H1 (cell line): ENCODE data around the gene COTL1. TPM values are rescaled to one million over a fixed set of nuclear protein-coding genes. Genes with fewer than 3 reads are reported as not detected.

Source experiments
- CTBP2 ChIP-seq: IDR thresholded peaks from 2 replicates; pipeline ENCODE4 v1.7.0; 2011; ENCODE audit warnings: borderline replicate concordance, mild to moderate bottlenecking, moderate library complexity, mixed read lengths, low read length; ENCODE audit not compliant: insufficient read depth, insufficient read length
- TAF1 ChIP-seq: IDR thresholded peaks from 2 replicates; pipeline ENCODE4 v1.6.1; 2011; ENCODE audit warnings: mild to moderate bottlenecking, low read depth, low read length
- USF2 ChIP-seq: IDR thresholded peaks from 2 replicates; pipeline ENCODE4 v1.6.1; 2011; ENCODE audit warnings: low read length, improper control_type of control experiment
- polyA plus RNA-seq, 7 experiments: library from polyadenylated mRNA; depleted of rRNA in 3 of 7; stranded (reverse) in 5 of 7; unstranded in 2 of 7; fragments of >200 nt in 5 of 7; fragments of 200-250 nt in 2 of 7; gene quantifications; 1 replicate in 5 of 7; 2 replicates in 1 of 7; 4 replicates in 1 of 7; pipeline versions ENCODE4 v1.2.1 to v1.2.3, GENCODE V29; 2011 to 2013; ENCODE audit warnings: missing spikeins in 2 of 7, mixed read lengths in 2 of 7
- total RNA-seq: library from RNA; stranded (reverse); fragmentation: NEBNext Ultra II Directional; extraction: Animal tissue kit (Norgen Biotek cat#: 25700); gene quantifications from 2 replicates; pipeline ENCODE4 v1.2.1, GENCODE V29; 2021

The COTL1 gene
- total and polyA plus RNA-seq, 2 of the 8 experiments (the other 6 are each of a cell fraction or from before 2014, with no cell fraction given): 59.2 to 183 TPM

DNA sequence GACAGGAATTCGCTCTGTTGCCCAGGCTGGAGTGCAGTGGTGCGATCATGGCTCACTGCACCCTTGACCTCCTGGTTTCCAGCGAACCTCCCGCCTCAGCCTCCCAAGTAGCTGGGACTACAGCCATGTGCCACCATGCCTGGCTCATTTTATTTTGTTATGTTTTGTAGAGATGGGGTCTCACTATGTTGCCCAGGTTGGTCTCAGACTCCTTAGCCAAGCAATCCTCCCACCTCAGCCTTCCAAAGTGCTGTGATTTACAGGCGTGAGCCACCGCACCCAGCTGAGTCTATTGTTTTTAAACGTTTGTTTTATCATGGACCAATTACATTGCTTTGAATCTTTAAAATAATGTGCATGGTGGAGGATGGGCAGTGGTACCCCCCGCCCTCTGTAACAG lies 28.9 kb downstream of the COTL1 start (continued):
- TF ChIP-seq CTBP2 (no peak), TAF1 (no peak), USF2 (no peak)
